CD4-positive, alpha-beta T cell (primary cell): ENCODE data around the gene FFAR2. TPM values are rescaled to one million over a fixed set of nuclear protein-coding genes. Genes with fewer than 3 reads are reported as not detected.

Source experiments
- ATAC-seq: fragments of 200-7000 bp; cut with Tn5 transposase; one replicate; pipeline ENCODE4 v1.10.0; 2022; ENCODE audit warnings: mild to moderate bottlenecking; ENCODE audit not compliant: poor library complexity
- CTCF ChIA-PET: fragments of 350-600 bp; sonication (Branson Sonifier 250); formaldehyde crosslinking; loops from one replicate; lab custom pipeline; 2021; ENCODE audit warnings: antibody characterized with exemption, inconsistent platforms; lab: Charles Lee
- POLR2A ChIA-PET: fragments of 350-600 bp; sonication (Branson Sonifier 250); formaldehyde crosslinking; loops from one replicate; lab custom pipeline; 2021; ENCODE audit warnings: antibody characterized with exemption, inconsistent platforms; lab: Charles Lee
- DNase-seq, 14 experiments: peaks; one replicate each; pipeline ENCODE4 v3.0.0-alpha.2; 2013 to 2020; ENCODE audit warnings: mixed read lengths in 2 of 14
- H3K27ac ChIP-seq, 2 donors: one replicate each; pipeline versions ENCODE4 v1.5.1 to v1.7.0; 2013; ENCODE audit warnings: low read length in 2 of 2, low read depth in 1 of 2, mild to moderate bottlenecking in 1 of 2
- H3K27me3 ChIP-seq, 2 experiments: 1 replicate in 1 of 2; 2 replicates in 1 of 2; pipeline versions ENCODE4 v1.6.1 to v1.7.0; 2013; ENCODE audit warnings: low read length in 2 of 2, control low read depth in 1 of 2, mild to moderate bottlenecking in 1 of 2, moderate library complexity in 1 of 2; ENCODE audit not compliant: insufficient read depth in 2 of 2, control insufficient read depth in 1 of 2
- H3K36me3 ChIP-seq: one replicate; pipeline ENCODE4 v1.6.1; 2013; ENCODE audit warnings: low read length, control low read depth; ENCODE audit not compliant: insufficient read depth
- H3K4me1 ChIP-seq: one replicate; pipeline ENCODE4 v1.6.1; 2013; ENCODE audit warnings: low read length, control low read depth; ENCODE audit not compliant: insufficient read depth
- H3K4me3 ChIP-seq: one replicate; pipeline ENCODE4 v1.5.1; 2013; ENCODE audit warnings: mild to moderate bottlenecking, low read length, moderate library complexity
- H3K9me3 ChIP-seq, 2 experiments: 1 replicate in 1 of 2; 2 replicates in 1 of 2; pipeline versions ENCODE4 v1.6.1 to v1.7.0; 2013; ENCODE audit warnings: low read length in 2 of 2, mild to moderate bottlenecking in 2 of 2, control low read depth in 1 of 2, moderate library complexity in 1 of 2; ENCODE audit not compliant: control insufficient read depth in 1 of 2, insufficient read depth in 1 of 2
- H3K27ac Mint-ChIP-seq: one replicate; pipeline ENCODE4 v1.8.0; 2020; ENCODE audit warnings: mixed read lengths
- H3K27me3 Mint-ChIP-seq: one replicate; pipeline ENCODE4 v1.8.0; 2021; ENCODE audit warnings: mixed read lengths
- H3K36me3 Mint-ChIP-seq: one replicate; pipeline ENCODE4 v1.8.0; 2021; ENCODE audit warnings: low read depth, mixed read lengths
- H3K4me1 Mint-ChIP-seq: one replicate; pipeline ENCODE4 v1.8.0; 2021; ENCODE audit warnings: low read depth, mixed read lengths
- H3K4me3 Mint-ChIP-seq: one replicate; pipeline ENCODE4 v1.8.0; 2020; ENCODE audit warnings: mild to moderate bottlenecking, mixed read lengths
- H3K9me3 Mint-ChIP-seq: one replicate; pipeline ENCODE4 v1.8.0; 2020; ENCODE audit warnings: mixed read lengths
- CTCF ChIP-seq: fragments of 200-600 bp; IDR thresholded peaks from one replicate; pipeline ENCODE4 v1.8.0; 2022; ENCODE audit warnings: antibody characterized with exemption, mild to moderate bottlenecking
- intact Hi-C, 2 experiments: fragments of 100-400 bp; cut with DNase I in 1 of 2; cut with micrococcal nuclease in 1 of 2; formaldehyde crosslinking; loops; one replicate each; pipeline versions ENCODE4 v1.15.1 to v1.9.0; 2023 to 2025; cut with DNase I, micrococcal nuclease
- total RNA-seq, 174 experiments: library from RNA in 2 of 174; stranded (reverse) in 2 of 174; gene quantifications; one replicate each; pipeline ENCODE4 v1.2.3 and lab custom pipeline; 2021 to 2026

The FFAR2 gene
- total RNA-seq, 2 experiments from 2014 or later = 0.41 TPM; not detected in 1

- H3K4me3 Mint-ChIP-seq = no peak overlapping the region
- no peak for TF ChIP-seq CTCF
- Histone ChIP-seq H3K36me3 (no peaks in the 10 kb centered on the region), H3K4me1 (no peaks in the 10 kb centered on the region), H3K27ac (no peak overlapping the region), H3K4me3 (no peak overlapping the region), H3K9me3 (no peaks in the 10 kb centered on the region), H3K27me3 (no peaks in the 10 kb centered on the region)
- H3K27me3 Mint-ChIP-seq = no peaks in the 10 kb centered on the region
- no peaks in the 10 kb centered on the region for H3K36me3 Mint-ChIP-seq
- no peaks in the 10 kb centered on the region for H3K9me3 Mint-ChIP-seq
- ATAC-seq (no peak), DNase-seq (no peak)
- H3K27ac Mint-ChIP-seq = no peak overlapping the region
- CTCF ChIA-PET = interaction anchor here (1.0 kb wide), 1 partner anchor 31 kb away, joined by 4 read pairs; no protein-coding TSS in a partner anchor
- H3K4me1 Mint-ChIP-seq = no peaks in the 10 kb centered on the region
- POLR2A ChIA-PET = no interaction called here
- intact Hi-C loops = no loop called here
Measured at GRCh38 chr19:35478794-35479677, 31.0 kb downstream of the FFAR2 start.

GRCh38 chr19:35483089-35483488, 35.0 kb downstream of the FFAR2 start:
- H3K27me3 ChIP-seq = no peaks in the 10 kb centered on the region
- Mint-ChIP-seq H3K9me3 (no peaks in the 10 kb centered on the region), H3K36me3 (no peaks in the 10 kb centered on the region), H3K4me1 (no peaks in the 10 kb centered on the region), H3K27ac (no peak overlapping the region), H3K4me3 (no peak overlapping the region), H3K27me3 (peaks cover 13% of the 10 kb centered on the region)
- no peaks in the 10 kb centered on the region for H3K36me3 ChIP-seq
- DNase-seq = no peak
- ATAC-seq = no peak
- H3K27ac ChIP-seq = no peak overlapping the region
- intact Hi-C loops = no loop called here
- ChIA-PET CTCF (no interaction called here), POLR2A (no interaction called here)
- H3K9me3 ChIP-seq = no peaks in the 10 kb centered on the region
- no peak for TF ChIP-seq CTCF
- no peaks in the 10 kb centered on the region for H3K4me1 ChIP-seq
- no peak overlapping the region for H3K4me3 ChIP-seq

GRCh38 chr19:35484252-35485036, 36.4 kb downstream of the FFAR2 start:
- Mint-ChIP-seq H3K4me3 (no peak overlapping the region), H3K27me3 (peaks cover 13% of the 10 kb centered on the region), H3K27ac (no peak overlapping the region), H3K4me1 (no peaks in the 10 kb centered on the region), H3K9me3 (no peaks in the 10 kb centered on the region), H3K36me3 (no peaks in the 10 kb centered on the region)
- no peak overlapping the region for H3K27ac ChIP-seq
- no peaks in the 10 kb centered on the region for H3K4me1 ChIP-seq
- no peaks in the 10 kb centered on the region for H3K36me3 ChIP-seq
- POLR2A ChIA-PET = no interaction called here
- TF ChIP-seq CTCF = no peak
- H3K9me3 ChIP-seq = no peaks in the 10 kb centered on the region
- DNase-seq (no peak), ATAC-seq (no peak)
- H3K4me3 ChIP-seq = no peak overlapping the region
- CTCF ChIA-PET = no interaction called here
- intact Hi-C loops = no loop called here
- no peaks in the 10 kb centered on the region for H3K27me3 ChIP-seq
